ELF-1 (cell line): ENCODE data around the gene LTBP2.
A peak's percentile ranks its signal among the peaks of the same experiment; 100 is the strongest.

Experiments
- DNase-seq: peaks from one replicate; pipeline ENCODE4 v3.0.0-alpha.2; 2016; ENCODE audit warnings: low read depth, low spot score

Gene LTBP2

DNA sequence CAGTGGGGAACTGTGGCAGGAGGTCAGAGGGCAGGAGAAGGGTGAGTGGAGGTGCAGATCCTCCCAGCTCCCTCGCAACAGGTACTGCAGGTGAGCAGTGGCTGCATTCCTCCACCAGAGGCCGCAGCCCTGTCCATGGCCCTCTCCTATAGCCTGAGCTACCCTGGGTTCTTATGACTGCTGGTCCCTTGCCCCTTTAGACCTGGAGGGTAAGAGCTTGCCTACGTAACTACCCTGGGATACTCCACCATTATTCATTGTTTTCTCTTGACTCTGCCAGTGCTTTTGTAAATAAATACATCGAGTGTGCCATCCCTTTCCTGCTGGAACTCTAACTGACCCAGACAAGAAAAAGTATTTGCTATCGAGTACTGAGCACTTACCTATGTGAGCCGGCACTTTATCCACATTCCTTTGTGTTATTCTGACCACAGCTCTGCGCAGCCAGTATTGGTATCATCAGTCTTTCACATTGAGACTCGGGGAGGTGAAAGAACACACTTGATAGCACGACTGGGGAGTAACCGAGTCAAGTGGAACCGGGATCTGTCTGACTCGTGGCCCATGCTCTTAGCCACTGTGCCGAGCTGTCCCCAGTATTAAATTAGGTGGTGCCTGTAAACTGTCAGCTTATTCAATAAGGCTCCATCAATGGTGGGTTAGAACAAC is 38.5 kb downstream of the LTBP2 start:
- DNase-seq: peak; percentile 77

- DNase-seq: peak; percentile 66
These were observed 39.2 kb downstream of the LTBP2 start for GRCh38 chr14:74572726-74573301.

GRCh38 chr14:74571901-74572725 is 39.9 kb downstream of the LTBP2 start:
- no peak for DNase-seq

- no peak for DNase-seq
These were observed 40.6 kb downstream of the LTBP2 start for GRCh38 chr14:74571441-74571841.

DNA sequence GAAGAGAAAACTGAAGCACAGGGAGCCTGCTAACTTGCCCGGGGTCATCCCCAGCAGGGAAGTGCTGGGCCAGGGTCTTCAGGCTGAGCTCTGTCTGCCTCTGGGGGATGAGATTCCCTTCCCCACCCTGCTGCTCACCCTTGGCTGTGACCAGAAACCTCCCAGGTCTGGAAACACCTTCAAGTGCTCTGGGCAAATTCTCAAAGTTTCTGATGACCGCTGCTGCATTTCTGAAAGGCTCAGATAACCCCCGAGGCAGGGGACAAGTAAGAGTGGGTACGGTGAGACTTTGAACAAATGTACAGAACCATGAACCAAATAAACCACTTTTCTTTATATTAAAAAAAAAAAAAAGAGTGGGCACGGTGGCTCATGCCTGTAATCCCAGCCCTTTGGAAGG is 41.3 kb downstream of the LTBP2 start:
- peak; percentile 40 for DNase-seq

GRCh38 chr14:74569806-74570591 is 42.0 kb downstream of the LTBP2 start:
- DNase-seq: no peak

GRCh38 chr14:74569387-74569786 is 42.6 kb downstream of the LTBP2 start:
- no peak for DNase-seq

- no peak for DNase-seq
These were observed 43.1 kb downstream of the LTBP2 start for GRCh38 chr14:74568911-74569310.

DNA sequence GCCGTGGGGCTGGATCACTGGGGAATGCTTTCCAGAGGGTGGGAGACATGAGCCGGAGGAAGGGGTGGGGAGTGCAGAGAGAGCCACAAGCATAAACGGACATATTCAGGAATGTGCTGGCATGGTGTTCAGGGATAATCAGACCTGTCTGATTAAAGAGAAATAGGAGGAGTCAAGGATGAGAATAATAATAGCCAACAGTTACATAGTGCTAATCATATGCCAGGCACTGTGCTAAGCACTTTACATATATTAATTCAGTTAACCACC is 43.7 kb downstream of the LTBP2 start:
- DNase-seq: no peak

DNA sequence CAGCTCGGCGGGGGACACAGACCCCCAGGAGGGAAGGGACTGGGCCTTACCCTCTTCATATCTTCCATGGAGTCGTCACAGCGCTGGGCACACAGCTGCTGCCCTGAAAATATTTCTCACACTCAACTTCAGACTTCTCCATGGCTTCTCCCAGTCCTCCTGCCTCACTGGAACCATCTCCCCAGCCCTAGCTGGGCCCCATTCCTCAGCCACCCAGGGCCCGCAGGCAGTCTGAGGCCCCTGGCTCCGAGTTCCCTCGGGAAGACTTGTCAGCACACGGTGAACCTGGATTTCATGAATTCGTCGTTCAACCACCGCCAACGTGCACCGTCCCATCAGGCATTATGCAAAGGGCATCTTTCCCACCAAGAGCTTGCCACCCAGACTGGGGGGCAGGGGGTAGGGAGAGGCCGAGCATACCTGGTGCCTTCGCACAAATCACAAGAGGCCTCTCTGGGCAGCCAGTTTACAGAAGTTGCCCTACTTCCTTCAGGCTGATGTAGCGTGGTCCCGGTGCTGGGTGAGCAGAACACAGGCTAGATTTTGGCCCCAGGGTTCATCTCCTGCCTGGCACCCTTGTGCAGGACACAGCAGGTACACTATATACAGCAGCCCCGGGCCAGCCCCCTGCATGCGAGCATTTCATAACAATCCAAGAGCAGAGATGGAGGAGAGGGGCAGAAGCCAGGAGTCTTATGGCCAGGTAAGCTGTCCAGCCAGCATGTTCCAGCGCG is 44.2 kb downstream of the LTBP2 start:
- DNase-seq: no peak

DNA sequence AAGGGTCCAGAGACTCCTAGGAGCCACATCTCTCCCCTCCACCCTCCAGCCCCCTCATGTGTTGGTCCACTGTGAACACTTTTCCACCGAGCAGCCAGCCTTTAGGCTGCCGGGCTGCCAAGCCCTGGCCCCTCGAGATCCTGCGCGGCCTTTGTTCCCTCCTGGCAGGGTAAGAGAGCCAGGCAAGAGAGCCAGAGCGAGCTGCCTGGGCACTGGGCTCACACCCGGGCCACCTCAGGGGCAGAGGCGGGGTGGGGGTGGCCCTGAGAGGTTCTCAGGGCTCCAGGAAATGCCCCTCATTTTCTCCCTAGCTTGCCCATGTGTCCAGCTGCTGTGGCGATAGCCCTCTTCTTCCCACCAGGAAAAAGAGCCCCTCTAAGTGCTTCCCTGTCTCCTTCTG is 44.8 kb downstream of the LTBP2 start:
- DNase-seq: no peak

- peak; percentile 81 for DNase-seq
These were observed 45.6 kb downstream of the LTBP2 start for GRCh38 chr14:74566174-74567141.

DNA sequence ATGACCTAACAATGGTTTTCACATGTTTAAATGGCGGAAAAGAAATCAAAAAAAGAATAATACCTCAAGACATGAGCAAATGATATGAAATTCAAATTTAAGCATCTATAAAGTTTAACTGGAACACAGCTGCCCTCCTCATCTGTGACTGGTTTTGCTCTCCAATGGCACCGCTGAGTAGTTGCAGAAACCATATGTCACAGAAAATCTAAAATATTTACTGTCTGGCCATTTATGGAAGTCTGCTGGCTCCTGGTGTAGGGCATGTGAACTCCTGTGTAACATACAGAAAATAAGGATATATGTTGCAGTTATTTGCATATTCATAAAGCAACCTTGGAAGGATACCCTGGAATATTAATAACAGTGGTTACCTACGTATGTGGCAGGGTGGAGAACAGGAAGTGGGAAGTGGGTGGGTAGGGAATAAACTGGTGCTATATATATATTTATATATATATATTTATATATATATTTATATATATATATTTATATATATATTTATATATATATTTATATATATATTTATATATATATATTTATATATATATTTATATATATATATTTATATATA is 48.4 kb downstream of the LTBP2 start:
- DNase-seq: no peak

DNA sequence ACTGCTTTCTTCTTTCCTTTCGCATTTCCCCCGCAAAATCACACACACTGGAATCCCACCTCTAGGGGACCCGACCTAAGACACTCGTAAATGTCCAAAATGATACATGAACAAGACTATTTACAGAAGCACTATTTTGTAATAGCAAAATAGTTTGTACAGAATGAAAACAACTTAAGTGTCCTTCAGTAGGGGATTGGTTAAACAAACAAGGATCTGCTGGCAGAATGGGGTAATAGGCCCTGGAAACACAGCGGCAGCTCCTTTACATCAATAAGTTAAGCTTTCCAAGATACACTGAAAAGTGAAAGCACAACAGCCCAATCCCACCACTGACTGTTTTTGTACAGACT is 48.8 kb downstream of the LTBP2 start:
- DNase-seq: no peak

DNA sequence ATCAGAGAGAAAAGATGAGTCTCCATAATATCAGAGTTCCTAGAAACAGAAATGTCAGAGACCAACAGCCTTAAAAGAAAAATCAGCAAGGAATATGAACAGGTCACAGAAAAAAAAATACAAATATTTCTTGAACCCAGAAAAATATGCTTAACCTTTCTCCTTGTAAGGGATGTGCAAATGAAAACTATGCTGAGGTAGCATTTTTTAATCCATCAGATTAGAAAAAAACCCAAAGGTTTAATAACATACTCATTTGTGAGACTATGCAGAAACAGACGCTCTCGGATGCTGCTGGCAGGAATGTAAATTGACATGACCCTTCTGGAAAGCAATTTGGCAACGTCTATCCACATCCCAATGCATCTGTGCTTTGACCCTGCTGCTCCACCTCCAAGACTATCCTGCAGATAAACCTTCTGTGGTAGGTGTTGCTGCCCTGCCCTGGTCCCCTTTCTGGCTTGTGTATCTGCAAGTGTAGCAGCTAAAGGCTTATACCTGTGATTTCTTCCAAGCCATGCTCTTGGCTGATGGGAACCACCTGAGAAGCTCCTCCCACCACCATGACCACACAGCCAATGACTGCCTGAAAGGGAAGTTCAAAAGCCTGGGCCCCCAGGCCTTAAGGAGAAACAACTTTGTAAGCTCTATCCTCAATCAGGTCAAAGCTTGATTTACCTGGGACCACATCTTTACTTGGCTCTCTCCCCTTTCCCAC is 49.4 kb downstream of the LTBP2 start:
- peak; percentile 40 for DNase-seq

DNA sequence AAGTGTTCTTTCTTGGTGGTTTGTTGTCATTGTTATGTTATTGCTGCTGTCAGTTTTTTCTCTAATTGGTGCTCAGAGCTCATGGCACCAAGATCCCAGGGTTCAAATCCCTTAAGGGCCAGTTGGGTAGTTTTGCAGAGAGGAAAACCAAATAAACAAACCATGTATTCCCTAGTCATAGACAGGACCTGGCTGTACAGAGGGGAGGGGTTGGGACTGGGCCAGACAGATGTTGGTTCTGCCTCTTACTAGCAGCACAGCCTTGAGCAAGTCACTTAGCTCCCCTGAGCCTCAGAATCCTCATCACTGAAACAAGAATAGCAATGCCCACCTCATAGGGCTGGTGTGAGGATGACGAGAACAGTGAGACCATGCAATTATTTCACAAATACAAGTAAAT is 53.4 kb downstream of the LTBP2 start:
- no peak for DNase-seq

DNA sequence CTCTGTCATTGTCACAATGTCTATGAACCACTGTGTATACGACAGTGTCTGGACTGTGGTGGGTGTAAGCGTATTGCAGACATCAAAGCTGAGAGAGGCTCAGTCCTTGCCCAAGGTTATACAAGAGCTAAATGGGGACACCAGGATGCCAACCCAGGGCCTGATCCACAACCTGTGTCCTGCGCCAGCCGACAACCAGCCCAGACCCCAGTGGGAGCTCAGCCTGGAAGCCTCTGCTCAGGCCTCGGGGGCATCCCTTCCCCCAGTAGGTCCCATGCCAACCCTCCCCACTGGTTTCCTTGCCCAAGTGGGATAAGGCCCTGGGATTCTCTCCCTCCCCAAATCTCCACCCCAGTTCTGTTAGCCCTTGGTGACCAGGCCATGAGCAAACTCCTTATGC is 54.3 kb downstream of the LTBP2 start:
- DNase-seq: no peak

GRCh38 chr14:74555476-74556050 is 56.5 kb downstream of the LTBP2 start:
- no peak for DNase-seq

GRCh38 chr14:74554742-74555362 is 57.2 kb downstream of the LTBP2 start:
- no peak for DNase-seq
